Heart left ventricle (tissue), 13 donors: ENCODE measurements around the gene CDH13.

Experiments used
- CTCF ChIP-seq, 12 donors: fragments of 200-600 bp; sonication (generic) in 4 of 12; IDR thresholded peaks; one replicate each; pipeline versions ENCODE4 v1.5.0 to v1.8.0; 2018 to 2022; ENCODE audit warnings: antibody characterized with exemption in 12 of 12, mild to moderate bottlenecking in 5 of 12
- POLR2A ChIP-seq, 2 donors: fragments of 450-650 bp; IDR thresholded peaks; one replicate each; pipeline ENCODE4 v1.6.1; 2017; ENCODE audit warnings: antibody characterized with exemption in 2 of 2, mild to moderate bottlenecking in 2 of 2, moderate library complexity in 2 of 2
- donor health status: ischemic (EF 13 %, LVEDD 7.1; RV severe dilation, severe dysfunction).
- donor health status: DM: no; HTN: yes; CAD: no.
- donor health status: DM: no; HTN: no; CAD: no.
- donor health status: ischemic (EF 25% LVEDD 6.9; RV normal size, moderate dysfunction).
- donor health status: ischemic (EF 25% LVEDD 5.7; RV mildly dilated, moderate dysfunction).
- donor health status: ischemic (EF 35%, LVEDD 5.7; RV mildly dilated, moderate dysfunction).
- donor health status: nonischemic (EF 11% LVEDD 7.7; RV severe dilation, severe dysfunction).
- donor health status: DM: yes; HTN: yes; CAD: no.
- donor health status: PGD.
- donor health status: ischemic (EF 29% LVEDD 5.4; RV normal size, mild dysfunction).
- donor health status: nonischemic (EF 23%, LVEDD 6.1; RV moderate dilation, normal function).

GRCh38 chr16:83804366-83804765 is 1177.6 kb downstream of the CDH13 start:
- TF ChIP-seq CTCF (IDR thresholded peaks at IDR 0.05) = no peak
- TF ChIP-seq POLR2A (IDR thresholded peaks at IDR 0.05) = no peak
